ENCODE data around the gene TMTC3.
A peak's percentile ranks its signal among the peaks of the same experiment; 100 is the strongest.
"Not testable (repeated sequence)": the region's sequence is repeated elsewhere in the genome, so short reads cannot be mapped to it uniquely, and the experiment has no call there.

The TMTC3 gene

DNA sequence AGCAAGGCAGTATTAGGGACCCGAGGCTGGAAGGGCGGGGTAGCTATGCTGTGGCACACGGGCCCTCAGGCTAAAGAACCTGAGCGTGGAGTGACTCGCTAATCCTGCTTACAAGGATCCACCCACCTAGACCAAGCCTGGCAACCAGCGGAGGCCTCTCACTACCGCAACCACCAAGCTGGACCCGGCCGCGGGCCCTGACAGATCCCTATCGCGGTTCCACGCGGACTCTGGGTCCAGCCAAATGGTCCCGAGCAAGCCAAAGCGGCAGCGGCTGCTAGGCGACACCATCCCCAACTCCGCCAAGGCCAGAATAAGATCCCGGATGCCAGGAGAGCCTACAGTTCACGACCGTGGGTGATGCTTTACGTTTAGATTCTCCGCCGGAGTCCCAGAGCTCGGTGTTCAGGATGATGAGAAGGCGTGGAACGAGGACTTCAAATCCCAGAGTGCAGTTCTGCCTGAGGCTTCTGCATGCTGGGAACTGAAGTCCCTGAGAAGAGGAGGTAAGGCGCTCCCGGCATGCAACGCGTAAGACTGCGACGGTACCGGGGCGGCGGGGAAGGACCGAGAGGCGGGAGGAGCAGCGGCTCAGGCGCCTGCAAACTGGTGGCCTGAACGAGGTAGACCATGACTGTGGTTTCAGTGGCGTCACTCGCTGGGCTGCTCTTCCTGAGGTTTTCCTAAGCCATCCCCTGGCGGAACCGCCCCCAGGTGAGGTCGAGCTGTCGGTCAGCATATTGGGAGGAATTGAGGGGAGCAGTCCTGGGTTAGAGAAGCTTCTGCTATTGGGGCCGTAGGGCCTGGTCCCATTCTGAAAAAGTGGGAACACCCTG lies at the start of gene TMTC3, which contains the start of gene CEP290:
Gene TMTC3, plus strand, starts transcription at position 534 of the 836 bp plus-strand sequence. CDS start 6,009 bp downstream, outside the sequence.
Gene CEP290, minus strand, starts transcription at position 315 of the 836 bp plus-strand sequence. CDS start 781 bp downstream, outside the sequence.
- peak; percentile 100 for DNase-seq (ENCODE audit: low spot score)

DNA sequence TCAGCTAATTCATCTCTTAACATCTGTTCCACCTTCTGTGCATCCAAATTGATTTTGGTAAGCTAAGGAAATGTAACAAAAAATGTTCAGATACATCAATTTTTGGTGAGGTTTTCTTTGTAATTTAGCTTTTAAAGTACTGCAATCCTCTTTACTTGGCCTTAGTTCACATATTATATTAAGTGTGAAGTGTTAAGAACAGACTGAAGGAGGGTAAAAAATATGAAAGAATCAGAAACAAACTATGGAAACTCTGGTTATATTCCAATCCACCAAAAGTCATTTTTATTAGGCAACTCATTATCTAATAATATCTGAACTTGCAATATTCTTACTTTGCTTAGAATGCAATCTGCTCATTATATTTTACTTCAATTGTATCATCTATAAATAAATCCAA lies 49.3 kb upstream of the TMTC3 start:
- no peak for DNase-seq (ENCODE audit: low spot score)

GRCh38 chr12:88093573-88093972 lies 48.5 kb upstream of the TMTC3 start:
- no peak for DNase-seq (ENCODE audit: low spot score)

- peak; percentile 13 for DNase-seq (ENCODE audit: low spot score)
These were observed 34.1 kb upstream of the TMTC3 start for GRCh38 chr12:88108021-88108420.

- peak; percentile 66 for DNase-seq (ENCODE audit: low spot score)
These were observed 30.9 kb upstream of the TMTC3 start for GRCh38 chr12:88111074-88111652.

- no peak for DNase-seq (ENCODE audit: low spot score)
These were observed 28.2 kb upstream of the TMTC3 start for GRCh38 chr12:88113871-88114270.

- DNase-seq (ENCODE audit: low spot score): no peak
These were observed 19.4 kb upstream of the TMTC3 start for GRCh38 chr12:88122666-88123065.

GRCh38 chr12:88127099-88127498 lies 15.0 kb upstream of the TMTC3 start:
- DNase-seq (ENCODE audit: low spot score): no peak

DNA sequence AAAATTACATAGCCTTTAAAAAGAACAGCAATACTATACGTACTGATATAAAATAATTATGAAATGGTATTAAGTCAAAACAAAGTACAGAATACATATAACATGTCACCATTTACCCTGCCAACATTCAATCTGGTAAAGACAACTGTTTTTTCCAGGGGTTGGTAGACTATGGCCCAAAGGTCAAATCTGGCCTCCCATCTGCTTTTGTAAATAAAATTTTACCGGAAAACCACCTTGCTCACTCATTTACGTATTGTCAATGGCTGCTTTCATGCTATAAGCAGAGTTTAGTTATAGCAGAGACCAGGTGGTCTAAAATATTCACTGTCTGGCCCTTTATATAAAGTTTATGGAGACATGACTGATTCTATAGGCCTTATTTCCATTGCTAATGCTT lies 14.3 kb upstream of the TMTC3 start:
- DNase-seq (ENCODE audit: low spot score): no peak

- DNase-seq (ENCODE audit: low spot score): no peak
These were observed 9.7 kb upstream of the TMTC3 start for GRCh38 chr12:88132392-88132791.

GRCh38 chr12:88133181-88133580 lies 8.9 kb upstream of the TMTC3 start:
- not testable (repeated sequence) for DNase-seq (ENCODE audit: low spot score)

- DNase-seq (ENCODE audit: low spot score): not testable (repeated sequence)
These were observed 2.4 kb upstream of the TMTC3 start for GRCh38 chr12:88139711-88140110.

DNA sequence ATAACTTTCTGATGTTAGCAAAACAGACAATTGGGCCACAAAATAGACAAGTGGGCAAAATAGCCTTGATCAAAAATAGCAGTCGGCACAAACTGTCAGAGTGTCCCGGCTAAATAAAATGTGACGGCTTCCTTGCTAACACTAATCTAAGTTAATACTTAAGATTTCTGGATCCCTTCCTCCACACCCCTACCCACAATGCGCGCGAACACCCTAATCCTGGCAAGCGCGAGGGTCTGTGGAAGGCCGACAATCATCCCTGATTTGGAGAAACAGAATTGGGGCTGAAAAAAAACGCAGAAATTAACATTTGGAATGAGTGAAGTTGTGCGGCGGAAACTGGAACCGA lies 708 bp upstream of the TMTC3 start:
- no peak for DNase-seq (ENCODE audit: low spot score)

DNA sequence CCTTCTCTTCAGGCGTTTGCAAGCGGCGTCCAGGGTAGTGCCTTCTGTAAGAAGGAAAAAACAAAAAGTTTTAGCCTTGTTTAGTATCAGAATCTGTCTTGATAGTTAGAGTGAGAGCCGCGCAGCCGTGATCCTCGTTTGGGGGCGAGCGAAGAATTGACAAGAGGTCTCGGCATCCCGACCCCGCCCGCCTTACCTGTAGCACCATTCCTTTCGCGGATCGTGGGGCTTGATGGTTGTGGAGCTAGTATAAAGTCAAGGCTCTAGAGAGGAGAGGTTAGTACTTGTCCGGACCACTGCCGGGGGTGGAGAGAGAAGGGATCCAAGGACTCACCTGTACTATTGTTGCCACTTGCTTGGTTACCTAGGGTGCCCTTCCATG lies 494 bp downstream of the TMTC3 start:
- DNase-seq (ENCODE audit: low spot score): peak; percentile 31

DNA sequence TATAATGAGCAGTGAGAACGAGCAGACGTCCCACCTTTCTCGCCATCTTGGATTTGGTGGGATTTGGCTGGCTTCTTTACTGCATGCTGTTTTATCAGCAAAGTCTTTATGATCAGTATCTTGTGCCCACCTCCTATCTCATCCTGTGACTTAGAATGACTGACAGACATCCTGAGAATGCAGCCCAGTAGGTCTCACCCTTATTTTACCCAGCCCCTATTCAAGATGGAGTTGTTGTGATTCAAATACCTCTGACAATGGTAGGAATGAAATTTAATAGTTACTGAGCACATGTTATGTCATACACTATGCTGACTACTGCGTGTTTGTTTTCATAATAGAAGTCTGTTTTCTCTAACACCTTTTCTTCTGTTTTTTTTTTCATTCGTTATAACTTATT lies 1.9 kb downstream of the TMTC3 start:
- DNase-seq (ENCODE audit: low spot score): no peak

DNA sequence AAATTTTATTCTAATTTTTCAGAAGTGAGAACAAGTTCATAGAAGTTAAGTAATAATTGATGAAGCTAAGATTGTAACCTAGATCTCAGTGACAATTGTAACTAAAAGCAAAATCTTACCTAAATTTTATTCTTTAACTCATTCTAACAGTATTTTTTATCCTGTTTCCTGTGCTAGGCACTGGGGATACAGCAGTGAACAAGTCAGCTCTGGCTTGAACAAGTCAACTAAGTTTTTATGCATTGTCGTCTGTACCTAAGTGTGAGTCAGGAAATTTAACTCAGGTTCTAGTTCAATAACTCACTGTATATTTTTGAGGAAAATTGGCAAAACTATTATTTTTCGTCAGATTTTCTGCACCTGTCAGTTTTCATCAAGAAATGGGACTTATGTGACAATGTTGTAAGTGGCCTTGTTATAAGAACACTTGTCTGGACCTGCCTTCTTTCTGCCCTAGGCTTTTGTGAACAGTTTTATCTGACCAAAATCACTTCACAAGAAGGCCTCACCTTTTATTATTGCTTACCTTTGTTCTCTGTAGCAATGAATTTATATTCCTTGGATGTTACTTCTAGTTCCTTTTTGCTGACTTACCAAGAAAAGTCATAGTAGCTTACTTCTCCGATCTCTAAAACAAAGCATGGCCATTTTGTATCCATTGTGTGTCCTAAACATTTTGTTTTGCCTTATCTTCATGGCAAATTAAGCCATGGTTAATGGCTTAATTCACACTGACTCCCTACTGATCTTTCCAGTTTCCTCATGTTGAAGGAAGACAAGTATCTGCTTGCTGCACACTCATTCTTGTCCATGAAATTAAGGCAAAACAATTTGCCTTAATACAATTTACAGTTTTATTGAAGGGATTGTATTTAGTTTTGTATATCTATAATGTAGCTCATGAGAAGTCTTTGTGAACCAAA lies 2.7 kb downstream of the TMTC3 start:
- DNase-seq (ENCODE audit: low spot score): peak; percentile 3

GRCh38 chr12:88145567-88146505 lies 3.7 kb downstream of the TMTC3 start:
- peak; percentile 36 for DNase-seq (ENCODE audit: low spot score)

DNA sequence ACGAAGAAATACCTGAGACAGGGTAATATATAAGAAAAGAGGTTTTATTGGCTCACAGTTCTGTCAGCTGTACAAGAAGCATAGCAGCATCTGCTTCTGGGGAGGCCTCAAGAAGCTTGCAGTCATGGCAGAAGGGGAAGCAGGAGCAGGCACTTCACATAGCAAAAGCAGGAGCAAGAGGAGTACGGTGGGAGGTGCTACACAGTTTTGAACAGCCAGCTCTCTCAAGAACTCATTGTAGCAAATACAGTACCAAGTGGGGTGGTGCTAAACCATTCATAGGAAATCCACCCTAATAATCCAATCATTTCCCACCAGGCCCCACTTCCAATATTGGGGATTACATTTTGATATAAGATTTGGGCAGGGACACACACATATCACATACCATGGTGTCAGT lies 8.0 kb downstream of the TMTC3 start:
- DNase-seq (ENCODE audit: low spot score): no peak

- peak; percentile 52 for DNase-seq (ENCODE audit: low spot score)
These were observed 11.9 kb downstream of the TMTC3 start for GRCh38 chr12:88153959-88154358.

GRCh38 chr12:88156075-88156654 lies 14.1 kb downstream of the TMTC3 start:
- no peak for DNase-seq (ENCODE audit: low spot score)

GRCh38 chr12:88163371-88163770 lies 21.3 kb downstream of the TMTC3 start:
- DNase-seq (ENCODE audit: low spot score): no peak
